ENCODE results near the gene SNRPE. TPM values are rescaled to one million over a fixed set of nuclear protein-coding genes. Genes with fewer than 3 reads are reported as not detected.

Gene SNRPE
- total and polyA plus RNA-seq, 9 of the 15 experiments (the other 6 are each of a cell fraction or from before 2014, with no cell fraction given): 216 to 1,893 (median 487) TPM

- in situ Hi-C loops (cut with MboI): no loop called here
- H3K4me3 ChIP-seq: no peak overlapping the region
- no peak overlapping the region for H3K4me2 ChIP-seq (ENCODE audit: insufficient read depth, low read length)
- no peak overlapping the region for H3K27ac ChIP-seq (ENCODE audit: extremely low read depth, low read depth, low read length)
- H3K9me1 ChIP-seq (ENCODE audit: control insufficient read depth, insufficient read depth, low read length): no peaks in the 10 kb centered on the region
- H3K9me3 ChIP-seq (replicated peaks; ENCODE audit: control insufficient read depth, insufficient read depth, low read depth, low read length): no peaks in the 10 kb centered on the region
- ChIA-PET CTCF (ENCODE audit: low intra/inter-chr PET ratio) (no interaction called here), POLR2A (interaction anchor here (1.1 to 1.3 kb wide), 2 partner anchors 10 to 23 kb away, joined by 3 to 5 read pairs; no protein-coding TSS in a partner anchor)
- 97% methylated on average over 5 of the region's 5 CpGs for WGBS (ENCODE audit: insufficient coverage, low coverage, missing lambda C conversion rate)
- H3K4me1 ChIP-seq (replicated peaks in 1 of 2; ENCODE audit: control insufficient read depth in 2 of 2, insufficient read depth in 2 of 2, low read length in 2 of 2): no peaks in the 10 kb centered on the region
- H3K9ac ChIP-seq (ENCODE audit: insufficient read depth in 1 of 2, low read depth in 2 of 2, low read length in 2 of 2): no peak overlapping the region
- no peaks in the 10 kb centered on the region for H3K27me3 ChIP-seq (ENCODE audit: control insufficient read depth in 2 of 2, insufficient read depth in 2 of 2, low read length in 2 of 2)
- FAIRE-seq (no peak), ATAC-seq (no peak), DNase-seq (ENCODE audit: extremely low read depth in 1 of 4, low spot score in 3 of 4) (no peak)
- H2AFZ ChIP-seq (ENCODE audit: low read depth, low read length): no peak overlapping the region
- TF ChIP-seq NELFE (IDR thresholded peaks at IDR 0.05; ENCODE audit: insufficient read depth, insufficient read length): no peak
- TF ChIP-seq FOXA3 (CRISPR knock-in tag; conservative IDR thresholded peaks at IDR 0.05 in 1 of 2, IDR thresholded peaks at IDR 0.05 in 1 of 2): no peak
- TF ChIP-seq TBP (optimal IDR thresholded peaks at IDR 0.05; ENCODE audit: low read depth, low read length): no peak
- TF ChIP-seq TAF1 (IDR thresholded peaks at IDR 0.05; ENCODE audit: control insufficient read depth, extremely low read depth, insufficient read depth, low read length, severe bottlenecking): no peak
- TF ChIP-seq SMARCE1 (IDR thresholded peaks at IDR 0.05): no peak
- TF ChIP-seq RAD21 (CRISPR knock-in tag; conservative IDR thresholded peaks at IDR 0.05 in 1 of 2, IDR thresholded peaks at IDR 0.05 in 1 of 2): no peak
- peaks cover 90% of the 10 kb centered on the region for H3K36me3 ChIP-seq (ENCODE audit: control insufficient read depth, insufficient read depth, low read length)
- H3K79me2 ChIP-seq (ENCODE audit: control insufficient read depth, insufficient read depth, low read length): peaks cover 30% of the 10 kb centered on the region
- no peaks in the 10 kb centered on the region; the same call in 1 of the 2 replicates for H4K20me1 ChIP-seq (replicated peaks; ENCODE audit: control insufficient read depth, insufficient read depth, low read length)
- intact Hi-C loops (cut with micrococcal nuclease): no loop called here
- BruUV-seq (replicated peaks): no TSS peak
Measured at GRCh38 chr1:203828002-203828401, 33.4 kb upstream of the SNRPE start.

DNA sequence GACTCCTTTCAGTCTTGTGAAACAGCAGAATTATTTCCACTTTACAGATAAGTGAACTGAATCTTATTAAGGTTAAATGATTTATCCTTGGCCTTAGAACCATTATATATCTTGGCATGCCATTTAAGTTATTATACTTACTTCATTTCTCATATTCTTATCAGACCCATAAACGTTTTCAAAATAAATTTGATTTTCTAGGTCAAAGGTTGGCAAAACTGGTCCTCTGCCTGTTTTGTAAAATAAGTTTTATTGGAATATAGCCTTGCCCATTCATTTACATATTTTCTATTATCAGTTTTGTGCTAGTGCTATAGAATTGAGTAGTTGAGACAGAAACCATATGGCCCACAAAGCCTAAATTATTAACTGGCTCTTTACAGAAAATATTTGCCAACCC is 32.9 kb upstream of the SNRPE start:
- POLR2A ChIA-PET: no interaction called here
- CTCF ChIA-PET (ENCODE audit: low intra/inter-chr PET ratio): no interaction called here
- 33% methylated on average over 1 of the region's 1 CpG for WGBS (ENCODE audit: insufficient coverage, low coverage, missing lambda C conversion rate)
- TF ChIP-seq FOXA1 (IDR thresholded peaks at IDR 0.05; ENCODE audit: borderline replicate concordance) (no peak), ARID2 (IDR thresholded peaks at IDR 0.05) (no peak), NONO (IDR thresholded peaks at IDR 0.05; ENCODE audit: low read depth in 2 of 2, low read length in 1 of 2) (no peak), TOE1 (IDR thresholded peaks at IDR 0.05; ENCODE audit: borderline replicate concordance) (no peak), TOE1 (CRISPR knock-in tag; IDR thresholded peaks at IDR 0.05; ENCODE audit: borderline replicate concordance, low read depth) (no peak), ZC3H8 (IDR thresholded peaks at IDR 0.05) (no peak), MCM7 (IDR thresholded peaks at IDR 0.05) (no peak), BMI1 (IDR thresholded peaks at IDR 0.05; ENCODE audit: low read length) (no peak), RBBP5 (IDR thresholded peaks at IDR 0.05; ENCODE audit: borderline replicate concordance, insufficient read depth, low read length, poor library complexity, severe bottlenecking) (no peak)
- TF ChIP-seq, protein P1, sequence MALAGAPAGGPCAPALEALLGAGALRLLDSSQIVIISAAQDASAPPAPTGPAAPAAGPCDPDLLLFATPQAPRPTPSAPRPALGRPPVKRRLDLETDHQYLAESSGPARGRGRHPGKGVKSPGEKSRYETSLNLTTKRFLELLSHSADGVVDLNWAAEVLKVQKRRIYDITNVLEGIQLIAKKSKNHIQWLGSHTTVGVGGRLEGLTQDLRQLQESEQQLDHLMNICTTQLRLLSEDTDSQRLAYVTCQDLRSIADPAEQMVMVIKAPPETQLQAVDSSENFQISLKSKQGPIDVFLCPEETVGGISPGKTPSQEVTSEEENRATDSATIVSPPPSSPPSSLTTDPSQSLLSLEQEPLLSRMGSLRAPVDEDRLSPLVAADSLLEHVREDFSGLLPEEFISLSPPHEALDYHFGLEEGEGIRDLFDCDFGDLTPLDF (CRISPR knock-in tag; IDR thresholded peaks at IDR 0.05): no peak

More for the DNA sequence above, 32.9 kb upstream of the SNRPE start:
- H3K27me3 ChIP-seq (ENCODE audit: control insufficient read depth in 2 of 2, insufficient read depth in 2 of 2, low read length in 2 of 2): no peaks in the 10 kb centered on the region
- H3K4me1 ChIP-seq (replicated peaks in 1 of 2; ENCODE audit: control insufficient read depth in 2 of 2, insufficient read depth in 2 of 2, low read length in 2 of 2): no peaks in the 10 kb centered on the region
- H3K4me3 ChIP-seq: no peak overlapping the region
- H4K20me1 ChIP-seq (replicated peaks; ENCODE audit: control insufficient read depth, insufficient read depth, low read length): no peaks in the 10 kb centered on the region; the same call in 1 of the 2 replicates
- in situ Hi-C loops (cut with MboI) (no loop called here), intact Hi-C loops (cut with micrococcal nuclease) (no loop called here)
- no peak for ATAC-seq
- H3K9ac ChIP-seq (ENCODE audit: insufficient read depth in 1 of 2, low read depth in 2 of 2, low read length in 2 of 2): no peak overlapping the region
- H3K27ac ChIP-seq (ENCODE audit: extremely low read depth, low read depth, low read length): no peak overlapping the region
- DNase-seq (ENCODE audit: extremely low read depth in 1 of 4, low spot score in 3 of 4): no peak
- H3K79me2 ChIP-seq (ENCODE audit: control insufficient read depth, insufficient read depth, low read length): peaks cover 25% of the 10 kb centered on the region
- no peak overlapping the region for H3K4me2 ChIP-seq (ENCODE audit: insufficient read depth, low read length)
- no peaks in the 10 kb centered on the region for H3K9me1 ChIP-seq (ENCODE audit: control insufficient read depth, insufficient read depth, low read length)
- peaks cover 88% of the 10 kb centered on the region for H3K36me3 ChIP-seq (ENCODE audit: control insufficient read depth, insufficient read depth, low read length)
- no peaks in the 10 kb centered on the region for H3K9me3 ChIP-seq (replicated peaks; ENCODE audit: control insufficient read depth, insufficient read depth, low read depth, low read length)
- no TSS peak for BruUV-seq (replicated peaks)
- no peak for FAIRE-seq
- no peak overlapping the region for H2AFZ ChIP-seq (ENCODE audit: low read depth, low read length)

All from K562 (cell line).